Measurements from ENCODE around the gene PTRHD1.

Gene PTRHD1

DNA sequence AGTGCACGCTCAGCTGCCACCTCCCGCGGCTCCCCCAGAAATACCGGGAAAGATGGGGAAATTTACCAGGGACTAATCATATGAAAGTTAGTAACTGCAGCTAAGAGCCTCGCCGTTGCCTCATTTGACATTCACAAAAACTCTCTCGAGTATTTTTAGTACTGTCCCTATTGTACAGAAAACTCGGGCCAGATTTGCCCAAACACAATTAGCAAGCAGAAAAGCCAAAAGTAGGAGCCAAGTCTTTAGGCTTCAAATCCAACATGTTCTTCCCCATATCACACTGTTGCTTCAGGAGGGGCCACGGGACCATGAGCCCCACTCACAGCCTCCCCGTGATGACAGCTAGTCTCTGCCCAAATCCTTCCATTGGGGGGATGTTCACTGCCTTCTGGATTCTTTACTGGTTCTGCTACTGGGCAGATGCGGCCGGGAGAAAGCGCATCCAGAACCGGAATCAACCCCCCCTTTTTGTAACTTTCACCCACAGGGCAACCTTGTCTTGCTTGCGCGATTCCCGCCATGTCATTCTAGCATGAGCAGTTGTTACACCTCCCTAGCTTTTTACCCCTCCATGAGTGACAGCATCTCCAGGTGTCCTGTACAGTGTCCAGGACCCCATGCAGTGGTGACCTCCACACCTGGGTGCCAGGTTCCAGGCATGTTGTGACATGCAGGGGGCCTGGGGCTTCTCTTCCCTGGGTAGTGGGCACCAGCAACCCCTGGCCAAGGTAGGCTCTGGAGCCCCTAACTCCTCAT, 35.2 kb upstream of the PTRHD1 start:
- no peak for DNase-seq

DNA sequence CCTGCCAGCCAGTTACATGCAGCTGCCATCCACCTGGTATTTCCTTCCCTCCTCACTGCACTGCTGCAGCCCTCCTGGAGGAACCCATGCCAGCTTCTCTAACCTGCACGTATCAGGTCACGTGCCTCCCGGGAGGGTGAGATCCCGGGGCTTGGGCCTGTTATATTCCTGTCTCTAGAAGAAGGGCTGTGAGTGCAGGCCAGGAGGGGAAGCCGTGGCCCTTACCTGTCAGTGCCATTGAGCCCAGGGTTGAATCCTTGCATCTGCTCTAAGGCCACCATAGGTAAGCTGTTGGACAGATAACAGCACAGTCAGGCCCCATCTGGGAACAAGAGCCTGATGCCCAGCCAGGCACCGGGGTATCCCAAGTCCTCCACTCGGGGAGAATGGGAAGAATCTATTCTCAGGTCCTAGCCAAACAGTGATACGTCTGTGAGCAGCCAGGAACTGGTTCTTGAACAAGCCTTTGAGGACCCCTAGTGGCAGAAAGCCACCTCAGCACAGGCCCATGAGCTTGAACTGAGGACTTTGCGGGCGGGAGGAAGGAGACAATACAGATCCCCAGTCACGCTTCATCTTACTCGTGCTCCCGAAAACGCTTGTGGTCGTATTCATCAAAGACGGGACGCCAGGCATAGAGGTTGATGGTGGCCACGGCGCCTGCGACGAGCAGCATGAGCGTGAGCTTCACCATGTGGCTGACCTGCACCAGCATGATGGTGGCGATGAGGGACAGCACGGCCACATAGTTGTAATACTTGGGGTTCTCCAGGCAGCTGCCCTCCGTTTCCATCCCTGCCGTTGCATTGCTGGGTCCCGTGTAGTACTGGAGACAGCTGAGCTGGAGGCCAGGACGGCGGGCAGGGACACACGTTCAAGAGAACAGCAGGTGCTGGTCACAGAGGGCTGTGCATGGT, 34.4 kb upstream of the PTRHD1 start:
- peak; percentile 66 for DNase-seq

DNA sequence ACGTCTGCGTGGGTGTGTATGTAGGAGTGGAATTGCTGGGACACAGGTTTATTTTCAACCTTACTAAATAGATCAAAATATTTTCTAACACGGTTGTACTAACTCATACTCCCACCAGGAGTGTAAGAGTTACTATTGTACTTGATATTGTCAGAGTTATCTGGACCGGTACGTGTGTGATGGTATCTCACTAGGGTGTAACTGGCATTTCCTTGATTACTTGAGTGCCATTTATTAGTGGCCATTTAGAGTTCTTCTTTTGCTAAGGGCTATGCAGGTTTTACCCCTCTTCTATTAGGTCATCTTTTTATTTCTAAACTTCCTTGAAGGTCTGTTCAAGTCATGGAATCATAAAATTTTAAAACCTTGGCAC, 33.6 kb upstream of the PTRHD1 start:
- DNase-seq: no peak

DNA sequence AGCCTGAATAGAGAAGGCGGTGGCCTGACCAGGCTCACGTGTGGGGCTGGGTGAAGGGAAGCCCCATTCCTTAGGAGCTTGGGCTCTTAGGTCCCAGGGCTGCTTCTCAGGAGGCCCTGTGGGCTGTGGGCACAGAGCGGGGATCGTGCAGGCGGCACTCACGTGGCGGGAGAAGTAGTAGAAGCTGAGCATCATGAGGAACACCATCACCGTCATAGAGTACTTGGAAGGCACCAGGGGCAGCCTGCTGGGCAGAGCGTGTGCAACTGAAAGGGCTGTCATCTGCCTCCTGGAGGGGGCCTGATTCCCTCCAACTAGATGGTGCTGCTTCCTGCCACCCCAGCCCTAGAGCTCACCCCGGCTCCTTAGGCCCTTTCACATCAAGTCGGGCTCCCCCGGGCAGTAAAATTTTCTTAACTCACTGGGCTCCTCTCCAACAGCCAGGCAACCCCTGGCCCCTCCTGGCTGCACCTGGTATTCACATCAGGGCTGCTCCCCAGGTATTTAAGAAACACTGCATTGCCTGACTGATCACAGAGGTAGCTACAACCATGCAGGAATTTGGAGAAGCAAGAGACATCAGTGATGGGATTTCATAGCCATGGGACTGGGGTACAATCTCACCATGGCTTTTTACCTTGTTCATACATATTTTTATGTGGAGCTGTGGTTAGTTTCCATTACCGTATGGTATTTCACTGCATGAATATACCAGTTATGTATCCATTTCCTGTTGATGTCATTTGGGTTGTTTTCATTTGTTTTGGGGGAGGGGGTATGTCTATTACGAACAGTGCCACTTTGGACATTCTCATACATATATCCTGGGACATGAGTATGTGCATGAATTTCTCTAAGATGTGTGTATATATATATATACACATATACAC, 32.9 kb upstream of the PTRHD1 start:
- DNase-seq: no peak

DNA sequence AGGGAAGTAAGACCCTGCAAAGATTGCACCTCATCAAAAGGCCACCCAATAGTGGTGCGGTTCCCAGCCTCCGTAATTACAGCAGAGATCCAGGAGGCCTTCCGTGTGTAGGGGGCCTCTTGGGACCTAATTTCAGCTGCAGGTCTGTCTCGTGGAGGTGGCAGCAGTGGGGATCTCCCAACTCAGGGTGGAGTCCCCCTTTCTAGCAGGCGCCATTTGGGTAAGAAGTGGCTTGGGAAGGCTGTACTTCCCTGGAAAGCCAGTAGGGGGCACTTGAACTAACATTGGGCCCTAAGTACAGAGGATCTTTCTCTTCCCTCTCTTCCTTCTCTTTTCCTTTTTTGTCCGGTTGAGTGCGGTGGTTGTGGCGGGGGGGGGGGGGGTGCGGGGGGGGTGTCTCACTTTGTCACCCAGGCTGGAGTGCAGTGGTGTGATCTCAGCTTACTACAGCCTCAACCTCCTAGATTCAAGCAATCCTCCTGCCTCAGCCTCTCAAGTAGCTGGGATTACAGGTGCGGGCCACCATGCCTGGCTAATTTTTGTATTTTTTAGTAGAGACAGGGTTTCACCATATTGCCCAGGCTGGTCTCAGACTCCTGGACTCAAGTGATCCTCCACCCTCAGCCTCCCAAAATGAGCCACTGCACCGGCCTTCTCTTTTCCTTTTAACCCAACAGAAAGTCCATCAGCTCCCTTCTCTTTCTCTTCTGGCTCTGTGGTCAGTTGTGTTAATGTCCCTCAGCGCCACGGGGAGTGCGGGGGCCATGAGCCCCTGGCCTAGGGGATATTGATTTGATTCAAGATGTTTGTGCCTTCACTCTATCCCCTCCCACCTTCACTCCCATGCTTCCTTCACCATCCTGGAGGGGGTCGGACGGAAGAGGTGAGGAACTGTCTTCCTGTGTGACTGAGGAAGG, 32.0 kb upstream of the PTRHD1 start:
- peak; percentile 26 for DNase-seq

DNA sequence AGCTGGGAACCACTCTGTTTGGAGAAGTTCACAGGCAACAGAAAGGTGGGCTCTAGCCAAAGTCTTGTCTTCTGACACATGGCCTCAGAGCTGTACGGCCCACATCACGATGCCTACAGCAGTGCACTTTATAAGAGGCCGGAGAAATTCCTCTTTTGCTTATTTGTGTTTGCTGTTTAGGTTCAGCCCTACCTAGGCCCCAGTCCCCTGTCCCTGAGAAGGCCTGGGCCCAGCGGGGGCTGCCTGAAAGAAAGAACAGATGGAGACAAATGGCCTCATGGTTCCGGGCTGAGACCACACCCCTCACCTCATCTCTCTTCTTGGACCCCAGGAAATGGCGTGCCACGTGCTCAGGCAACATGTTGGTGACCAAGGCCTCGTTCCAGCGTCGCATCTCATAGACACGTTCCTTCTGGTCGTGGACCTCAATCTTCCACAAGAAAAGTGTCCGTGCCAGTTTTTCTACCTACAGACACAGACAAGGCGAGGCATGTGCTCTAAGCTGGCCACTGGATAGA, 30.9 kb upstream of the PTRHD1 start:
- DNase-seq: no peak

DNA sequence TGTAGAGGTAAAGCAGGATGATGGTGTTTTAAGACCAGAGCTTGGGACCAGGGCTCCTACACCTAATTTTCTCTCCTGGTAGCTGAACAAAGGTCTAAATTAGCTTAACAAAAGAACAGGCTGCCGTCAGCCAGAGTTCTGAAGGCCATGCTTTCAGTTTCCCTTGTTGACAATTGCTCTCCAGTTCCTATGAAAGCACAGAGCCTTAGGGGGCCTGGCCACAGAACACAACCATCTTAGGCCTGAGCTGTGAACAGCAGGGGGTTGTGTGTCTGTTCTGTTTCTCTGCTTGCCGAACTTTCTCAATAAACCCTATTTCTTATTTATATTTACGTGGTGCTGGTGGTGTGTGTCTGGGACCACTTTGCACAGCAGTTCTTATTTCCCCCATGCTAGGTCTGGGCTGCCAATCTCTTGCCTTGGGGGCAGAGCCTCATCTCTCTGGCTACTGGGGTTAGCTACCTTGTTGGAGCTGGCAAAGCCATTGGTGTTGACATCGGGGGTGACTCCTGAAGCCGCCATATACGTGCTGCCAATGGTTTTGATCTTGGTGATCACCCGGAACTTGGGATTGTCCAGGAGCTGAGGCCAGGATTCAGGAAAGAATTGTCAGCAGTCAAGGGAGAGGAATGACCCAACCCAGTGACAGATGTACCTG, 29.0 kb upstream of the PTRHD1 start:
- DNase-seq: no peak

DNA sequence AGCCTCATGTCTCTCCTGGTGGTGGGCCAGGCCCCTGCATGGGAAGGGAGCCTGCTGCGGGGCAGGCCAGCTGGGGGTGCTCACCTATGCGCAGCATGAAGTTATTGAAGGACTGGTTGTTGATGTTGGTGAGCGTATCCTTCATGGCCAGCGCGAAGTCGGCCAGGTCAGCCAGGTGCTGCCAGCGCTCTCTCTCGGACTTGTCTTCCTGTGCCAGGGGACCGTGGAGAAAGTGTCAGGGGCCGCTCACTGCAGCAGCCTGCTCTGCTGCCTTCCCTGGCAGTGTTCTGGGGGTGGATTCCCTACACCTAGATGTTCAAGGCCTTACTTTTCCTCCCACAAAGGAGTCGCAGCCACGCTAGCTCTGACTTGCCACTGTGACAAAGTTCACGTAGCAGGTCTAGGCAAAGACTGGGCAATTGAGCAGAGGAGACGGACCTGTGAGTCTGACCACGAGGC, 28.3 kb upstream of the PTRHD1 start:
- DNase-seq: no peak

DNA sequence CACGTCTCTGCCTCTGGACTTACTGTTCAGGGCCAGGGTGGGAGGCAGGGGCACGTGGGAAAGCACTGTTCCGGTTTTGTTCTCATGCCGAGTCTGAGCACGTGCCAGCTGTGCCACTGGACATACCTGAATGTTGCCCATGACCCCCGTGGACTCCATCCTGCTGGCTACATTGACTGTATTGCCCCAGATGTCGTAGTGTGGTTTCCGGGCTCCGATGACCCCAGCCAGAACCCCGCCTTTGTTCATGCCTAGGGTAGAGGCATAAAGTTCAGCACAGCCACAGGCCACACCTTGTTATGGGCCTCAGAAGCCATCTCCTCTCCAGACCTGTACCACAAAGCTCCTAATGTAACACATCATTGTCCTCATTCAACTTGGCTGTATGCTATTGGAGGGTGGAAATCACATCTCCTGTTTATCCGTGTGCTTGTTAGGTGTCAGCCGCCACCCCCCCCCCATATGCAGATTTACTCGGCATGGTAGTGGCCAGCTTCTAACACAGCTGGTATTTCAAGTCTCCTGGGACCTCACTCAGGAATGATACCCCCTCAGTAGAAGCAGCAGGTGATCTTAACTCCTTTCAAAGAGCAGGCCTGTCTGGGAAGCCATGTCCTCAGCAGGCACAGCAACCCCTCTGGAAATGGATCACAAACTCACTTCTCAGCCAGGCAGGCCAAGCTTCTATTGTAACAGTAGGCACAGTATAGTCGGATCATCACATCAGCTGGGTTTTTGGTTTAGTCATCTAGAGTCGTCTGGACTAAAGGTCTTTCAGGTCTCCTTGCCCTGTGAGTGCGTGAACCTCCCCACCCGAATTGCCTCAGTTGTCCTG, 27.6 kb upstream of the PTRHD1 start:
- DNase-seq: no peak

DNA sequence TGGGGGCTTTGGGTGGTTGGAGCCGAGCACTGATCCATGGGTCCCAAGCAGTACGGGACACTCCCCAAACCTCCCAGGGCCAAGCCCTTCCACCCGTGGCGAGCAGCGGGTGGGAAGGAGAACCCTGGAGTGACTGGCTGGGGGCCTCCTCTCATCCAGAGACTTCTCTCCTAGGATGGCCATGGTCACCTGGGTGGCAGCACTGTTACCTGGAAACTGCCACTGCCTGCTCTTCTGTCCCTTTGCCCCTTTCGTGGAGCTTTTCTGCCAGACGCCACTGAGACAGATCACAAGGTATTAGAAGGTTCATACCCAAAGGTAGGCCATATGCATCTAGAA, 27.0 kb upstream of the PTRHD1 start:
- no peak for DNase-seq

DNA sequence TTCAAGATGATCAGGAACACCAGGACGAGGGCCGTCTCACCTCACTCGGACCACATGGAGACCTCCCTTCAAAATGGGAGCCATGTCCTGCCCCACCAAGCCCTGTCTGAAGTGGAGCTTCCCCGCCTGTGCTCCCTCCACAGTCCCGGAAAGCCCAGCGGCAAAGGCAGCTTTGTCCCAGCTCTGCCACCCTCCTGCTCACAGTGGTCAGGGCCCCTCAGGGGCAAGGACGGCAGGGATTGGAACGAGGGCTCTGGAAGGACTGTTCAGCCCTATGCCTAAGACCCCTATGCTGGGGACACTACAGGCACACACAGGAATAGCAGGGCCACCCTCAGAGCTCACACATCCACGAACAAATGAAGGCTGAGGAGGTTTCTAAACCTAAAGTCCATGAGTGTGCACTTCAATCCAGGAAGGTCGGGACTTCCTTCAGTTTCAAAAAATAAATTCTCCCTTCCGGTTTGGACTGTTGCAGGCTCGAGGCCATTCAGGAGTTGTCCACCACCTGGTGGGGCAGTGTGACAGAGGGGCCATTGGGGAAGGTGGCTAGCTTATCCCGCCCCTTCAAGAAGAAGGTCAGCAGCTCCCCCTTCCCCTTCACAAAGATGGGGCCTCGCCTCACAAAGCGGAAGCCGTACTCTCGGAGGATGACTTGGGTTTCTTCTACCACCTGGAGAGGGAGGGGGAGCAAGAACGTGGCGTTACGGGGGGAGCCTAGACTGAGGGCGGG, 26.4 kb upstream of the PTRHD1 start:
- DNase-seq: no peak

DNA sequence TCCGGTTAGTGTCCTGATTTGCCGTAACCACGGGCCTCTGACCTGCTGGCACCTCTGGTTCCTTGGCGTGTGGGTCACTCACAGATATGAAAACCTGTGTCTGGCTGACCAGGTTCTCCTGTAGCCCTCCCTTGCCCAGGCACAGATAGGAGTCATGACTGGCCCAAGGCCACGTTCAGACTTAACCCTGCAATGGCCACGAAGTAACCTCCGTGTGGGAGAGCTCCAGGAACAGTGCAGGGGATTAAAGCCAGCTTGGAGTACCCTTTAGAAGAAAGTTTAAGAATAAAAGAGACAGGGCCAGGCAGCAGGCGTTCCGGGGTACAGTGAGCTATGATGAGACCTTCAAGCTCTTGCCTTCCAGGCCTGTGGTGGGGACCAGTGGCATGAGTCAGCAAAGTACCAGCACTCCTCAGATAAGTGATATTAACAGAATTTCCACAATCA, 25.6 kb upstream of the PTRHD1 start:
- no peak for DNase-seq

DNA sequence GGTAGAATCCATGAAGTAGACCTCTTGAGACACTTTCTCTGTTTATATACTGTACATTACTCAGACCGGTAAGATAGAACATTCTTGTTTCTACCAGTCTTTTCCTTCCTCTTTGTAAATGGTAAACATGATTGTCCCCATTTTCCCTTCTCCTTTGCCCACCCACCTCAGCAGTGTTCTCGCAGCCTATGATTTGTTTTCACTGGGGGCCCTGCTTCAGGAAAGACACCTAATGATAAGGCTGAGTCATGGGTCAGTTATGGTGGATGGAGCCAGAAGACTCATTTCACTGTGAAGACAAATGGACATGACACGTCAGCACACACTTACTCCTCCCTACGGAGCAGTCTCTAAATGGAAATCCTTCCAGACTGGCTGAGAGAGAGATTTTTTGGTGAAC, 23.7 kb upstream of the PTRHD1 start:
- no peak for DNase-seq

- no peak for DNase-seq
These were observed 23.2 kb upstream of the PTRHD1 start for GRCh38 chr2:24816404-24816803.

DNA sequence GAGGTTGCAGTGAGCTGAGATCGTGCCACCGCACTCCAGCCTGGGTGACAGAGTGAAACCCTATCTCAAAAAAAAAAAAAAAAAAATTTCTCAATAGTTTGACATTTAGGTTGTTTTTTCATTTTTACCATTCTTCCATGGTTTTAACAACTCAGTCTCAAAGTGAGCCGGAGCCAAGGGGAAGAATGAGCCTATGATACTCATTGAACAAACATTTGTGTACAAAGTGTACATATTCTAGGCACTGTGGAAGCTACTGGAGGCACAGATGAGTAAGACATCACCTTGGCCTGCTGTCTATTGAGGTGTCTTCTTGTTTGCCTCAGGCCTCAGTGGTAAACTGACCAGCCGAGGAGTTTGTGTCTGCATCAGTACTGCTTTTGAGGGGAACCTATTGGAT, 22.0 kb upstream of the PTRHD1 start:
- DNase-seq: no peak

- no peak for DNase-seq
These were observed 21.3 kb upstream of the PTRHD1 start for GRCh38 chr2:24814516-24814915.

DNA sequence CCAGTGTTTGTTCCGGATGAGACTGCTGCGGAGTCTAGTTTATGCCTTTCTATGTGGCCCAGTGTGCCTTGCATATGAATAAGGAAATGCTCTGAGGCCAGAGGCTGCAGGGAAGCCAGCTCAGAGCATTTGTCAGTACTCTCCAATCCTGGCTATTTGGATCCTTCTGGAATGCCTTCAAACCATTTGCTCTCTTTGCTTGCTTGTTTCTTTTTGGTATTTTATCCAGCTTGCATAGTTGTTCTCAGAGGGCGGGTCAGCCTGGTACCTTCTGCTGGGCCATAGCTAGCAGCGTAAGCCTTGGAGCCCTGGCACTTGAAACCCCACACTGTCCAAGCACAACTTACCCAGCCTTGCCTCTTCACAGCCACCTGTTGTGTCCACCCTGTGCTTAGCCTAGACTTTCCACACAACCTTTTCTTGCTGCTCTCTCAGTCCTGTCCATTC, 20.5 kb upstream of the PTRHD1 start:
- DNase-seq: no peak

- no peak for DNase-seq
These were observed 16.3 kb upstream of the PTRHD1 start for GRCh38 chr2:24809316-24810007.

DNA sequence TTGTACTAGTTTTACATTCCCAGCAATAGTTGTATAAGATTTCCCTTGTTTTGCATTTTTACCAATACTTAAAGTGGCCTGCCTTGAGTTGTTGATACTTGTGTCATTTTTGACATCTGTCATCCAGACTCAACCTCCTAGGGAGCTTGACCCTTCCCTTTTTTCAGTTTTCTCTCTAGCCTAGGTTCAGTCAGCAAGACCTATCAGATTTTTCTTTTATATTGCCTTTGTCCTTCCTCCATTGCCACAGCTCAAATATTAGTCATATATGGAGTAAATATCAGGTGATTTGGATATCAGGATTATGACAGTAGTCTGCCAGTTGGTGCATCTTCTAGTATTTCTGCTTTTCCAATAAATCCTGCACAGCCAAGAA, 13.5 kb upstream of the PTRHD1 start:
- no peak for DNase-seq

All from stimulated activated CD4-positive, alpha-beta T cell treated with anti-CD3 and anti-CD28 coated beads, Interleukin-4, amount 100 ng/mL, for 1 hour (primary cell).